A673 (cell line): ENCODE results near the gene ARID3C. TPM values are rescaled to one million over a fixed set of nuclear protein-coding genes. Genes with fewer than 3 reads are reported as not detected.
A peak's percentile ranks its signal among the peaks of the same experiment; 100 is the strongest.

Source experiments
- BruUV-seq: library from RNA; stranded (reverse); fragments of 400-500 nt; replicated peaks from 2 replicates; lab custom pipeline; 2021; lab: Mats Ljungman, UMichigan
- CTCF ChIA-PET: fragments of 300-600 bp; sonication (Branson Sonifier 250); formaldehyde crosslinking; loops from one replicate; lab custom pipeline; 2022; ENCODE audit warnings: antibody characterized with exemption; lab: Charles Lee
- POLR2A ChIA-PET: fragments of 300-600 bp; sonication (Branson Sonifier 250); formaldehyde crosslinking; loops from one replicate; lab custom pipeline; 2022; ENCODE audit warnings: antibody characterized with exemption; ENCODE audit not compliant: low non-redundant PET; lab: Charles Lee
- DNase-seq: peaks from one replicate; pipeline ENCODE4 v3.0.0-alpha.2; 2015; ENCODE audit warnings: low spot score
- H3K27ac ChIP-seq: fragments of 200-600 bp; sonication (generic); 2 replicates; pipeline ENCODE4 v1.5.1; 2016; ENCODE audit warnings: mixed run types, low read depth, mild to moderate bottlenecking, mixed read lengths, antibody characterized with exemption, low read length; ENCODE audit not compliant: poor library complexity, severe bottlenecking
- H3K27me3 ChIP-seq: fragments of 200-600 bp; sonication (generic); replicated peaks from 2 replicates; pipeline ENCODE4 v1.6.1; 2017; ENCODE audit warnings: mixed run types, low read depth, mild to moderate bottlenecking, mixed read lengths, antibody characterized with exemption, low read length; ENCODE audit not compliant: insufficient read depth, poor library complexity
- H3K36me3 ChIP-seq: fragments of 200-600 bp; sonication (generic); 2 replicates; pipeline ENCODE4 v1.6.1; 2016; ENCODE audit warnings: mixed run types, mild to moderate bottlenecking, mixed read lengths, antibody characterized with exemption, low read length; ENCODE audit not compliant: insufficient read depth, poor library complexity, severe bottlenecking
- H3K4me1 ChIP-seq: fragments of 200-600 bp; sonication (generic); 2 replicates; pipeline ENCODE4 v1.6.1; 2017; ENCODE audit warnings: mixed run types, mild to moderate bottlenecking, mixed read lengths, antibody characterized with exemption, low read length; ENCODE audit not compliant: insufficient read depth, poor library complexity, severe bottlenecking
- H3K4me3 ChIP-seq: fragments of 200-600 bp; sonication (generic); 2 replicates; pipeline ENCODE4 v1.5.1; 2016; ENCODE audit warnings: low read depth, mixed run types, mild to moderate bottlenecking, mixed read lengths, low read length; ENCODE audit not compliant: poor library complexity, severe bottlenecking
- H3K9me3 ChIP-seq: fragments of 200-600 bp; sonication (generic); 2 replicates; pipeline ENCODE4 v1.6.1; 2016; ENCODE audit warnings: mixed run types, low read depth, mild to moderate bottlenecking, mixed read lengths, antibody characterized with exemption, low read length; ENCODE audit not compliant: poor library complexity, severe bottlenecking
- CTCF ChIP-seq: fragments of 300-800, 200-600 bp; sonication (generic); conservative IDR thresholded peaks from 2 replicates; pipeline ENCODE4 v1.5.1; 2017; ENCODE audit warnings: low read depth, mild to moderate bottlenecking, antibody characterized with exemption, low read length, moderate library complexity, mixed read lengths
- EZH2 ChIP-seq: fragments of 200-600 bp; sonication (generic); IDR thresholded peaks from 2 replicates; pipeline ENCODE4 v1.6.1; 2017; ENCODE audit warnings: borderline replicate concordance, low read depth, mild to moderate bottlenecking, mixed read lengths, antibody characterized with exemption, low read length; ENCODE audit not compliant: poor library complexity, severe bottlenecking
- intact Hi-C: fragments of 100-400 bp; cut with micrococcal nuclease; formaldehyde crosslinking; loops from one replicate; pipeline ENCODE4 v1.10.0; 2022; ENCODE audit not compliant: unreplicated experiment
- total RNA-seq: library from RNA; stranded (reverse); gene quantifications from 2 replicates; pipeline ENCODE4 v1.2.3, GENCODE V29; 2021

Gene ARID3C
- total RNA-seq, 1 experiment from 2014 or later, result not detected

- ChIA-PET CTCF (no interaction called here), POLR2A (no interaction called here)
- TF ChIP-seq EZH2 (no peak), CTCF (no peak)
- intact Hi-C loops, result no loop called here
- DNase-seq, result no peak
- no TSS peak for BruUV-seq
- Histone ChIP-seq H3K36me3 (no peaks in the 10 kb centered on the region), H3K4me3 (no peak overlapping the region), H3K27ac (no peak overlapping the region), H3K27me3 (peaks cover 9% of the 10 kb centered on the region), H3K9me3 (no peaks in the 10 kb centered on the region), H3K4me1 (peaks cover 22% of the 10 kb centered on the region)
These were observed 48.5 kb downstream of the ARID3C start for GRCh38 chr9:34580358-34580757.

DNA sequence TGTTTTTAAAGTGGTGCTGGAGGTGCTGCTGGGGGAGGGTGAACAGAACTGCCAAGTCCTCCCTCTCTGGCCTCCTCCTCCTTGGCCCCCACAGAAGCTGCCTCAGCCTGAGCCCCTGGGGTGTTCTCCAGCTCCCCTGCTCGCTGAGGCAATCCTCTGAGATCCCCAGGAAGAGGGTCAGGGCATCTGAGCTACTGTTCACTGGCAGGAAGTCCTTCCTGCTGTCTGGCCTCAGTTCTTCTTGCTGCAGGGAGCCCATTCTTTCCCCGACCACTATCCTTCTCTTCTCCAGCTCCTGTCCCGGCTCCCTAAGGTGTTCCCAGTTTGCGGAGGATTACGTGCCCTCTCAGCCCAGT, 49.1 kb downstream of the ARID3C start:
- DNase-seq, result no peak
- no peak for TF ChIP-seq EZH2
- TF ChIP-seq CTCF, result no peak
- no TSS peak for BruUV-seq
- ChIA-PET CTCF (no interaction called here), POLR2A (no interaction called here)
- H3K27me3 ChIP-seq, result peaks cover 9% of the 10 kb centered on the region
- intact Hi-C loops, result no loop called here
- H3K4me3 ChIP-seq, result no peak overlapping the region
- no peak overlapping the region for H3K27ac ChIP-seq
- no peaks in the 10 kb centered on the region for H3K36me3 ChIP-seq
- H3K9me3 ChIP-seq, result no peaks in the 10 kb centered on the region
- peaks cover 22% of the 10 kb centered on the region for H3K4me1 ChIP-seq

DNA sequence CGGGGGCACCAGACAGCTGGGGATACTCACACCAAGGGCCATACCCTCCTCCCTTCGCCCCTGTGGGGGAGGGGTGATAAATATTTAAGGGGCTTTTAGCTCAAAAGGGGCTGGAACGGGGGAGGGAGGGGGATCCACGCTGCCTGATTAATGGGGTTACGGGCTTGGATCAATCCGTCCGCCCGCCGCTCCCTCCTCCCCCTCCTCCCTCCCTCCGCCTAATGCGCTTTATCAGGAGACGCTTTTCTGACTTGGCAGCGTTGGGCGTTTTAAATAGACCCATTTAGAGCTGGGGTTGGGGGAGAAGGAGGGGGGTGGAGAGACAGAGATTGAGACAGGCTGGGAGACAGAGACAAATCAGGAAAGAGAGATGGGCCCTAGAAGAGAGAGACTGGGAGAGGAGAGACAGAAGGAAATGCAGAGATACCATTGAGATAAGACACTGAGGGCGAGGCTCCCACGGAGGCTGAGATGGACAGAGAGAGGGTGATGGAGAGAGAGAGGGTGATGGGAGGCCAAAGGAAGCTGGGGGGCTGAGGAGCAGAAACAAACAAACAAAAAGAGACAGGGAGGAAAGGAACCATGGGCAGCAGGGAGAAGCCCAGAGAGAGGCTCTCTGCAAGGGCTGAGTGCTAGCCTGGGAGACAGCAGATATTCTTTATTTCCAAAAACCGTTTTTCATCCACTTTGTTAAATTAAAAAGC, 49.6 kb downstream of the ARID3C start:
- DNase-seq, result peak; percentile 40
- H3K27ac ChIP-seq, result no peak overlapping the region

More for the DNA sequence above, 49.6 kb downstream of the ARID3C start:
- H3K27me3 ChIP-seq, result peaks cover 9% of the 10 kb centered on the region
- no TSS peak for BruUV-seq
- TF ChIP-seq EZH2 (no peak), CTCF (no peak)
- POLR2A ChIA-PET, result no interaction called here
- intact Hi-C loops, result no loop called here
- CTCF ChIA-PET, result no interaction called here
- H3K4me3 ChIP-seq, result no peak overlapping the region
- H3K36me3 ChIP-seq, result no peaks in the 10 kb centered on the region
- H3K4me1 ChIP-seq, result peaks cover 22% of the 10 kb centered on the region
- H3K9me3 ChIP-seq, result no peaks in the 10 kb centered on the region
